ENCODE results near the gene ENTPD6. TPM values are rescaled to one million over a fixed set of nuclear protein-coding genes. Genes with fewer than 3 reads are reported as not detected.

ENTPD6 gene
- total and polyA plus RNA-seq, 4 experiments from 2014 or later: 42.1 to 94.3 (median 68.0) TPM

- Mint-ChIP-seq H3K27me3 (no peaks in the 10 kb centered on the region), H3K4me1 (peaks cover 2 to 12% (median 5%) of the 10 kb centered on the region in 4 donors), H3K9me3 (no peaks in the 10 kb centered on the region), H3K36me3 (peaks cover 18 to 31% of the 10 kb centered on the region in 2 donors), H3K27ac (no peak overlapping the region), H3K4me3 (no peak overlapping the region)
- no peak overlapping the region for H3K4me3 ChIP-seq (ENCODE audit: low read length in 2 of 2)
- peaks cover 7% of the 10 kb centered on the region for H3K36me3 ChIP-seq (ENCODE audit: insufficient read depth, low read length)
- ChIA-PET POLR2A (ENCODE audit: partially characterized antibody) (no interaction called here), CTCF (ENCODE audit: partially characterized antibody) (no interaction called here)
- H3K27ac ChIP-seq (ENCODE audit: low read depth, low read length): no peak overlapping the region
- intact Hi-C loops (cut with micrococcal nuclease): no loop called here
- H3K4me1 ChIP-seq (ENCODE audit: insufficient read depth, low read length): no peaks in the 10 kb centered on the region
- H3K9me3 ChIP-seq (ENCODE audit: control insufficient read depth in 1 of 2, low read length in 2 of 2): no peaks in the 10 kb centered on the region
- H3K27me3 ChIP-seq (ENCODE audit: insufficient read depth, low read length): no peaks in the 10 kb centered on the region
- DNase-seq: no peak
Observed at GRCh38 chr20:25207960-25208534, 12.5 kb downstream of the ENTPD6 start.

GRCh38 chr20:25209400-25209799 lies 13.9 kb downstream of the ENTPD6 start:
- H3K4me3 Mint-ChIP-seq: no peak overlapping the region
- no peaks in the 10 kb centered on the region for H3K9me3 ChIP-seq (ENCODE audit: control insufficient read depth in 1 of 2, low read length in 2 of 2)
- CTCF ChIA-PET (ENCODE audit: partially characterized antibody): no interaction called here
- no peak overlapping the region for H3K27ac Mint-ChIP-seq
- no peaks in the 10 kb centered on the region for H3K27me3 Mint-ChIP-seq
- POLR2A ChIA-PET (ENCODE audit: partially characterized antibody): no interaction called here
- intact Hi-C loops (cut with micrococcal nuclease): no loop called here
- no peak for DNase-seq
- H3K27ac ChIP-seq (ENCODE audit: low read depth, low read length): no peak overlapping the region
- H3K9me3 Mint-ChIP-seq: no peaks in the 10 kb centered on the region
- no peak overlapping the region for H3K4me3 ChIP-seq (ENCODE audit: low read length in 2 of 2)
- no peaks in the 10 kb centered on the region for H3K4me1 ChIP-seq (ENCODE audit: insufficient read depth, low read length)
- peaks cover 0 to 7% (median 0%) of the 10 kb centered on the region in 4 donors for H3K4me1 Mint-ChIP-seq
- H3K27me3 ChIP-seq (ENCODE audit: insufficient read depth, low read length): no peaks in the 10 kb centered on the region
- peaks cover 14 to 40% of the 10 kb centered on the region in 2 donors for H3K36me3 Mint-ChIP-seq
- peaks cover 7% of the 10 kb centered on the region for H3K36me3 ChIP-seq (ENCODE audit: insufficient read depth, low read length)

DNA sequence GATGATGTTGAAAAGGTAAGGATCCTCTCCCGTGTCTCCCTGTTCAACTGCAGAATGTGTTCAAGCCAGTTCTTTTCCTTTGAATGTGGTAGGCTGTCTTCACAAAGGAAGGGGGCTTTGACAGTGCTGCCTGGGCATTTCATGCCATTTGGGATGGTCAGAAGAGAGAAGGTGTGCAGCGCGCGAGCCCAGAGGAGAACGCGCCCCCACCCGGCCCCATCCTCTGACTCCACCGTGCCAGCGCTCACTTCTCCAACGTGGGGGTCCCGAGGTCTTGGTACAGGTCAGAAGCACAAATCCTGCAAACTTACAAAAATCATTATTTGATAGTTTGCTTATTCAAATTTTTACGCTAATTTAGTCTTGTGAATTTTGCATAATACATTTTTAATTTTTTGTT lies 14.4 kb downstream of the ENTPD6 start:
- Histone ChIP-seq H3K27ac (ENCODE audit: low read depth, low read length) (no peak overlapping the region), H3K27me3 (ENCODE audit: insufficient read depth, low read length) (no peaks in the 10 kb centered on the region), H3K4me1 (ENCODE audit: insufficient read depth, low read length) (no peaks in the 10 kb centered on the region), H3K36me3 (ENCODE audit: insufficient read depth, low read length) (peaks cover 9% of the 10 kb centered on the region), H3K4me3 (ENCODE audit: low read length in 2 of 2) (no peak overlapping the region), H3K9me3 (ENCODE audit: control insufficient read depth in 1 of 2, low read length in 2 of 2) (no peaks in the 10 kb centered on the region)
- Mint-ChIP-seq H3K4me3 (no peak overlapping the region), H3K27ac (no peak overlapping the region), H3K36me3 (peaks cover 14 to 44% of the 10 kb centered on the region in 2 donors), H3K27me3 (no peaks in the 10 kb centered on the region), H3K9me3 (no peaks in the 10 kb centered on the region), H3K4me1 (peaks cover 0 to 3% (median 0%) of the 10 kb centered on the region in 4 donors)
- ChIA-PET CTCF (ENCODE audit: partially characterized antibody) (no interaction called here), POLR2A (ENCODE audit: partially characterized antibody) (no interaction called here)
- intact Hi-C loops (cut with micrococcal nuclease): no loop called here
- no peak for DNase-seq

DNA sequence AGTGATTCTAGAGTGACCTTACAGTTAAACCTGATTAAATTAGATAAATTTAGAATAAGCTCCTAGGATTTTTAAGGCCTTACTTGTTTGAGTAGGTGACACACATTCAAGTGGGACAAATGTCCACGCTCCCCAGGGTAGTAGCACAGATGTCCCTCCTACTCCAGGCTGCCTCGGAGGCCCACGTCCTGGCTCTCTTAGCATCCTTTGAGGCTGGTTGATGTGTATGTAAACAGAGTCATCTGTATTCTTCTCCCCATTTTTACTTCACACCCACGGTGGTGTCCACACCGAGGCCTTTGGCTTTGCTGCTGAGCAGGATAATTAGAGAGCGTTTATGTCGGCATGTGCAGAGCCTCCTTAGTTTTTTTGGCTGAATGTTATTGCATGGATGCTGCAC lies 15.8 kb downstream of the ENTPD6 start:
- Mint-ChIP-seq H3K27me3 (no peaks in the 10 kb centered on the region), H3K4me1 (no peaks in the 10 kb centered on the region), H3K36me3 (peaks cover 21 to 54% of the 10 kb centered on the region in 2 donors), H3K27ac (peak overlapping the region in 1 of 7 donors; percentile 57), H3K9me3 (no peaks in the 10 kb centered on the region), H3K4me3 (no peak overlapping the region)
- no peak for DNase-seq
- peaks cover 22% of the 10 kb centered on the region for H3K36me3 ChIP-seq (ENCODE audit: insufficient read depth, low read length)
- CTCF ChIA-PET (ENCODE audit: partially characterized antibody): no interaction called here
- no peaks in the 10 kb centered on the region for H3K27me3 ChIP-seq (ENCODE audit: insufficient read depth, low read length)
- H3K9me3 ChIP-seq (ENCODE audit: control insufficient read depth in 1 of 2, low read length in 2 of 2): no peaks in the 10 kb centered on the region
- H3K4me3 ChIP-seq (ENCODE audit: low read length in 2 of 2): no peak overlapping the region
- H3K4me1 ChIP-seq (ENCODE audit: insufficient read depth, low read length): no peaks in the 10 kb centered on the region
- intact Hi-C loops (cut with micrococcal nuclease): no loop called here
- POLR2A ChIA-PET (ENCODE audit: partially characterized antibody): no interaction called here
- no peak overlapping the region for H3K27ac ChIP-seq (ENCODE audit: low read depth, low read length)

GRCh38 chr20:25212242-25212641 lies 16.7 kb downstream of the ENTPD6 start:
- intact Hi-C loops (cut with micrococcal nuclease): no loop called here
- H3K27ac Mint-ChIP-seq: peak overlapping the region in 1 of 7 donors; percentile 1
- CTCF ChIA-PET (ENCODE audit: partially characterized antibody): no interaction called here
- no peaks in the 10 kb centered on the region for H3K27me3 Mint-ChIP-seq
- peaks cover 22 to 56% of the 10 kb centered on the region in 2 donors for H3K36me3 Mint-ChIP-seq
- Histone ChIP-seq H3K27me3 (ENCODE audit: insufficient read depth, low read length) (no peaks in the 10 kb centered on the region), H3K27ac (ENCODE audit: low read depth, low read length) (no peak overlapping the region), H3K9me3 (ENCODE audit: control insufficient read depth in 1 of 2, low read length in 2 of 2) (no peaks in the 10 kb centered on the region), H3K4me1 (ENCODE audit: insufficient read depth, low read length) (no peaks in the 10 kb centered on the region), H3K36me3 (ENCODE audit: insufficient read depth, low read length) (peaks cover 26% of the 10 kb centered on the region), H3K4me3 (ENCODE audit: low read length in 2 of 2) (no peak overlapping the region)
- H3K4me3 Mint-ChIP-seq: no peak overlapping the region
- H3K4me1 Mint-ChIP-seq: no peaks in the 10 kb centered on the region
- POLR2A ChIA-PET (ENCODE audit: partially characterized antibody): no interaction called here
- no peak for DNase-seq
- no peaks in the 10 kb centered on the region for H3K9me3 Mint-ChIP-seq

GRCh38 chr20:25213566-25214425 lies 18.3 kb downstream of the ENTPD6 start:
- H3K4me3 ChIP-seq (ENCODE audit: low read length in 2 of 2): no peak overlapping the region
- DNase-seq: no peak
- Mint-ChIP-seq H3K4me1 (no peaks in the 10 kb centered on the region), H3K27me3 (no peaks in the 10 kb centered on the region), H3K4me3 (no peak overlapping the region), H3K9me3 (no peaks in the 10 kb centered on the region), H3K27ac (no peak overlapping the region), H3K36me3 (peaks cover 31 to 67% of the 10 kb centered on the region in 2 donors)
- ChIA-PET CTCF (ENCODE audit: partially characterized antibody) (no interaction called here), POLR2A (ENCODE audit: partially characterized antibody) (no interaction called here)
- peaks cover 28% of the 10 kb centered on the region for H3K36me3 ChIP-seq (ENCODE audit: insufficient read depth, low read length)
- H3K4me1 ChIP-seq (ENCODE audit: insufficient read depth, low read length): no peaks in the 10 kb centered on the region
- no peaks in the 10 kb centered on the region for H3K9me3 ChIP-seq (ENCODE audit: control insufficient read depth in 1 of 2, low read length in 2 of 2)
- H3K27me3 ChIP-seq (ENCODE audit: insufficient read depth, low read length): no peaks in the 10 kb centered on the region
- no peak overlapping the region for H3K27ac ChIP-seq (ENCODE audit: low read depth, low read length)
- intact Hi-C loops (cut with micrococcal nuclease): no loop called here

DNA sequence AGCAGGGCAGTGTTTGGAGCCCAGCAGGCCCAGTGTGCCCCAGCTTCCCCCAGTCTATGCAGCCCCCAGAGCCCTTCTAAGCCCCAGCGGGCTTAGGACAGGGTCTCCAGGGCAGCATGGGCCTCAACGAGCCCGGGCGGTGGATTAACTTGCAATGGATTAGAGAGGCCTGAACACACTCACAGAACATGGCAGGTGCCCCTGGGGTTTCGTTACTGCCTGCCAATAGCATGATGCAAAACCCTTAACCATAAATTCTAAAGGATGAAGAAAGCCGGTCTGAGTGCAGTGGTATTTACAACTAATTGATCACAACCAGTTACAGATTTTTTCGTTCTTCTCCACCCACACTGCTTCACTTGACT lies 18.9 kb downstream of the ENTPD6 start:
- no peaks in the 10 kb centered on the region for H3K27me3 ChIP-seq (ENCODE audit: insufficient read depth, low read length)
- Mint-ChIP-seq H3K4me1 (no peaks in the 10 kb centered on the region), H3K27me3 (no peaks in the 10 kb centered on the region), H3K9me3 (no peaks in the 10 kb centered on the region), H3K27ac (no peak overlapping the region), H3K4me3 (no peak overlapping the region), H3K36me3 (peaks cover 31 to 73% of the 10 kb centered on the region in 2 donors)
- H3K36me3 ChIP-seq (ENCODE audit: insufficient read depth, low read length): peaks cover 28% of the 10 kb centered on the region
- DNase-seq: no peak
- no peaks in the 10 kb centered on the region for H3K4me1 ChIP-seq (ENCODE audit: insufficient read depth, low read length)
- H3K4me3 ChIP-seq (ENCODE audit: low read length in 2 of 2): no peak overlapping the region
- no peaks in the 10 kb centered on the region for H3K9me3 ChIP-seq (ENCODE audit: control insufficient read depth in 1 of 2, low read length in 2 of 2)
- POLR2A ChIA-PET (ENCODE audit: partially characterized antibody): no interaction called here
- no peak overlapping the region for H3K27ac ChIP-seq (ENCODE audit: low read depth, low read length)
- CTCF ChIA-PET (ENCODE audit: partially characterized antibody): no interaction called here
- intact Hi-C loops (cut with micrococcal nuclease): no loop called here
